GM19043 (cell line): ENCODE results near the gene OR3A2.
"Not testable (repeated sequence)": the region's sequence is repeated elsewhere in the genome, so short reads cannot be mapped to it uniquely, and the experiment has no call there.

Experiments used
- ATAC-seq: cut with Tn5 transposase; IDR thresholded peaks from one replicate; pipeline ENCODE4 v1.9.1; 2021; ENCODE audit warnings: low read depth; ENCODE audit not compliant: unreplicated experiment

The OR3A2 gene

GRCh38 chr17:3295632-3296031 lies 90.5 kb downstream of the OR3A2 start:
- no peak for ATAC-seq

GRCh38 chr17:3293548-3293947 lies 92.6 kb downstream of the OR3A2 start:
- not testable (repeated sequence) for ATAC-seq

- ATAC-seq, result no peak
Measured at GRCh38 chr17:3282901-3283300, 103.2 kb downstream of the OR3A2 start.

GRCh38 chr17:3276126-3276525 lies 110.0 kb downstream of the OR3A2 start:
- ATAC-seq, result no peak

GRCh38 chr17:3271072-3271848 lies 114.8 kb downstream of the OR3A2 start:
- no peak for ATAC-seq

GRCh38 chr17:3260600-3260999 lies 125.5 kb downstream of the OR3A2 start:
- ATAC-seq, result no peak

GRCh38 chr17:3260163-3260562 lies 125.9 kb downstream of the OR3A2 start:
- no peak for ATAC-seq

- no peak for ATAC-seq
Measured at GRCh38 chr17:3256575-3256974, 129.5 kb downstream of the OR3A2 start.

GRCh38 chr17:3249013-3249412 lies 137.1 kb downstream of the OR3A2 start:
- not testable (repeated sequence) for ATAC-seq

GRCh38 chr17:3244841-3245240 lies 141.3 kb downstream of the OR3A2 start:
- ATAC-seq, result not testable (repeated sequence)

- ATAC-seq, result not testable (repeated sequence)
Measured at GRCh38 chr17:3241044-3241443, 145.1 kb downstream of the OR3A2 start.

- ATAC-seq, result not testable (repeated sequence)
Measured at GRCh38 chr17:3238685-3239084, 147.4 kb downstream of the OR3A2 start.

- ATAC-seq, result not testable (repeated sequence)
Measured at GRCh38 chr17:3232300-3232699, 153.8 kb downstream of the OR3A2 start.
